Cardiac muscle cell (in vitro differentiated cells and primary cell): ENCODE results near the gene BAIAP2L2. TPM values are rescaled to one million over a fixed set of nuclear protein-coding genes. Genes with fewer than 3 reads are reported as not detected.
"Not testable (repeated sequence)": the region's sequence is repeated elsewhere in the genome, so short reads cannot be mapped to it uniquely, and the experiment has no call there.

Experiments
- DNase-seq, 2 donors: peaks; one replicate each; pipeline versions ENCODE4 v3.0.0 to v3.0.0-alpha.2; 2010 to 2017; ENCODE audit warnings: low read depth in 1 of 2, low spot score in 1 of 2
- H3K27ac ChIP-seq: fragments of 200-600 bp; sonication (generic); 2 replicates; pipeline ENCODE4 v1.5.1; 2016
- H3K27me3 ChIP-seq: fragments of 200-600 bp; sonication (generic); 2 replicates; pipeline ENCODE4 v1.6.0; 2016; ENCODE audit warnings: control low read depth
- H3K36me3 ChIP-seq: fragments of 200-600 bp; sonication (generic); 2 replicates; pipeline ENCODE4 v1.5.1; 2016; ENCODE audit warnings: control low read depth
- H3K4me1 ChIP-seq: fragments of 200-600 bp; sonication (generic); 2 replicates; pipeline ENCODE4 v1.8.1; 2017; ENCODE audit warnings: low read depth, mild to moderate bottlenecking, mixed run types
- H3K4me3 ChIP-seq: fragments of 200-600 bp; sonication (generic); 2 replicates; pipeline ENCODE4 v1.5.1; 2016; ENCODE audit warnings: mild to moderate bottlenecking
- H3K9me3 ChIP-seq: fragments of 200-600 bp; sonication (generic); 2 replicates; pipeline ENCODE4 v1.5.1; 2017; ENCODE audit warnings: low read depth, mild to moderate bottlenecking, control low read depth
- CTCF ChIP-seq: IDR thresholded peaks from 2 replicates; pipeline ENCODE4 v1.5.1; 2012; ENCODE audit warnings: low read depth, mild to moderate bottlenecking, low read length
- polyA plus RNA-seq: library from polyadenylated mRNA; unstranded; fragments of >200 nt; fragmentation: Nextera tagmentation; extraction: Ambion mirVana; gene quantifications from 2 replicates; pipeline ENCODE4 v1.2.1, GENCODE V29; 2016
- total RNA-seq: library from RNA; depleted of rRNA; stranded (reverse); fragments of >200 nt; gene quantifications from 2 replicates; pipeline ENCODE4 v1.2.3, GENCODE V29; 2016

The BAIAP2L2 gene
- total RNA-seq (2.3 and 2.8 TPM in 2 replicates), polyA plus RNA-seq (1.2 and 1.3 TPM in 2 replicates)

GRCh38 chr22:38110008-38110862 is at the start of gene BAIAP2L2:
Gene BAIAP2L2, minus strand, starts transcription at chr22:38110684. Its CDS starts 159 bp downstream, at chr22:38110525.
- no peak for TF ChIP-seq CTCF
- Histone ChIP-seq H3K4me3 (no peak within 1 kb of the TSS), H3K36me3 (no peaks in the 10 kb centered on the region), H3K27ac (no peak within 1 kb of the TSS), H3K4me1 (no peaks in the 10 kb centered on the region), H3K9me3 (no peaks in the 10 kb centered on the region), H3K27me3 (no peaks in the 10 kb centered on the region)
- no peak for DNase-seq

GRCh38 chr22:38155703-38156102 is 45.2 kb upstream of the BAIAP2L2 start:
- Histone ChIP-seq H3K4me1 (no peaks in the 10 kb centered on the region), H3K4me3 (no peak overlapping the region), H3K27ac (no peak overlapping the region), H3K36me3 (no peaks in the 10 kb centered on the region), H3K9me3 (no peaks in the 10 kb centered on the region), H3K27me3 (no peaks in the 10 kb centered on the region)
- no peak for TF ChIP-seq CTCF
- DNase-seq = no peak

GRCh38 chr22:38154563-38154915 is 44.1 kb upstream of the BAIAP2L2 start:
- H3K27ac ChIP-seq, DNase-seq, H3K27me3 ChIP-seq, H3K36me3 ChIP-seq, H3K4me1 ChIP-seq, H3K4me3 ChIP-seq, H3K9me3 ChIP-seq: not testable (repeated sequence)

- TF ChIP-seq CTCF = no peak
- H3K9me3 ChIP-seq = no peaks in the 10 kb centered on the region
- no peak overlapping the region for H3K4me3 ChIP-seq
- no peaks in the 10 kb centered on the region for H3K4me1 ChIP-seq
- H3K27ac ChIP-seq = no peak overlapping the region
- H3K27me3 ChIP-seq = no peaks in the 10 kb centered on the region
- no peak for DNase-seq
- no peaks in the 10 kb centered on the region for H3K36me3 ChIP-seq
Measured at GRCh38 chr22:38153821-38154562, 43.5 kb upstream of the BAIAP2L2 start.

- Histone ChIP-seq H3K4me3 (no peak overlapping the region), H3K9me3 (no peaks in the 10 kb centered on the region), H3K36me3 (no peaks in the 10 kb centered on the region), H3K27me3 (no peaks in the 10 kb centered on the region), H3K4me1 (no peaks in the 10 kb centered on the region), H3K27ac (no peak overlapping the region)
- DNase-seq = no peak
- no peak for TF ChIP-seq CTCF
Measured at GRCh38 chr22:38151126-38151500, 40.6 kb upstream of the BAIAP2L2 start.

GRCh38 chr22:38148245-38148644 is 37.8 kb upstream of the BAIAP2L2 start:
- TF ChIP-seq CTCF = no peak
- DNase-seq = peak in 1 of 2 donors; percentile 62
- no peaks in the 10 kb centered on the region for H3K4me1 ChIP-seq
- no peak overlapping the region for H3K4me3 ChIP-seq
- H3K27ac ChIP-seq = no peak overlapping the region
- H3K36me3 ChIP-seq = no peaks in the 10 kb centered on the region
- no peaks in the 10 kb centered on the region for H3K9me3 ChIP-seq
- no peaks in the 10 kb centered on the region for H3K27me3 ChIP-seq

- not testable (repeated sequence) for H3K9me3 ChIP-seq, H3K36me3 ChIP-seq, H3K4me3 ChIP-seq, H3K27ac ChIP-seq, DNase-seq, H3K27me3 ChIP-seq, H3K4me1 ChIP-seq
Measured at GRCh38 chr22:38146166-38146565, 35.7 kb upstream of the BAIAP2L2 start.
